ENCODE results near the gene PTCSC3. TPM values are rescaled to one million over a fixed set of nuclear protein-coding genes. Genes with fewer than 3 reads are reported as not detected.
"Not testable (repeated sequence)": the region's sequence is repeated elsewhere in the genome, so short reads cannot be mapped to it uniquely, and the experiment has no call there.

PTCSC3 gene
- total RNA-seq, 1 experiment from 2014 or later: not detected

- in situ Hi-C loops (cut with HindIII; ENCODE audit: low sequenced_read_pairs): no loop called here
Measured at GRCh38 chr14:36177489-36177888, 967 bp upstream of the PTCSC3 start.

GRCh38 chr14:36174767-36175424 is 1.6 kb downstream of the PTCSC3 start:
- no peak for DNase-seq (ENCODE audit: low spot score)
- in situ Hi-C loops (cut with HindIII; ENCODE audit: low sequenced_read_pairs): no loop called here

More at GRCh38 chr14:36177489-36177888, 967 bp upstream of the PTCSC3 start:
- no peak for DNase-seq (ENCODE audit: low spot score)

- in situ Hi-C loops (cut with HindIII; ENCODE audit: low sequenced_read_pairs): no loop called here
- no peak for DNase-seq (ENCODE audit: low spot score)
Measured at GRCh38 chr14:36173161-36173560, 3.4 kb downstream of the PTCSC3 start.

- in situ Hi-C loops (cut with HindIII; ENCODE audit: low sequenced_read_pairs): no loop called here
- no peak for DNase-seq (ENCODE audit: low spot score)
Measured at GRCh38 chr14:36171607-36172006, 4.9 kb downstream of the PTCSC3 start.

- in situ Hi-C loops (cut with HindIII; ENCODE audit: low sequenced_read_pairs): no loop called here
- no peak for DNase-seq (ENCODE audit: low spot score)
Measured at GRCh38 chr14:36167431-36167830, 9.1 kb downstream of the PTCSC3 start.

GRCh38 chr14:36163451-36163850 is 13.1 kb downstream of the PTCSC3 start:
- DNase-seq (ENCODE audit: low spot score): no peak
- in situ Hi-C loops (cut with HindIII; ENCODE audit: low sequenced_read_pairs): no loop called here

GRCh38 chr14:36162267-36162666 is 14.3 kb downstream of the PTCSC3 start:
- DNase-seq (ENCODE audit: low spot score): no peak
- in situ Hi-C loops (cut with HindIII; ENCODE audit: low sequenced_read_pairs): no loop called here

GRCh38 chr14:36161776-36162175 is 14.7 kb downstream of the PTCSC3 start:
- no peak for DNase-seq (ENCODE audit: low spot score)
- in situ Hi-C loops (cut with HindIII; ENCODE audit: low sequenced_read_pairs): no loop called here

- DNase-seq (ENCODE audit: low spot score): no peak
- in situ Hi-C loops (cut with HindIII; ENCODE audit: low sequenced_read_pairs): no loop called here
Measured at GRCh38 chr14:36151335-36151734, 25.2 kb downstream of the PTCSC3 start.

- no peak for DNase-seq (ENCODE audit: low spot score)
- in situ Hi-C loops (cut with HindIII; ENCODE audit: low sequenced_read_pairs): no loop called here
Measured at GRCh38 chr14:36134038-36134437, 42.5 kb downstream of the PTCSC3 start.

- in situ Hi-C loops (cut with HindIII; ENCODE audit: low sequenced_read_pairs): no loop called here
- no peak for DNase-seq (ENCODE audit: low spot score)
Measured at GRCh38 chr14:36132826-36133225, 43.7 kb downstream of the PTCSC3 start.

GRCh38 chr14:36130186-36130585 is 46.3 kb downstream of the PTCSC3 start:
- DNase-seq (ENCODE audit: low spot score): no peak
- in situ Hi-C loops (cut with HindIII; ENCODE audit: low sequenced_read_pairs): no loop called here

- DNase-seq (ENCODE audit: low spot score): no peak
- in situ Hi-C loops (cut with HindIII; ENCODE audit: low sequenced_read_pairs): no loop called here
Measured at GRCh38 chr14:36129181-36129580, 47.3 kb downstream of the PTCSC3 start.

GRCh38 chr14:36113341-36113740 is 63.2 kb downstream of the PTCSC3 start:
- DNase-seq (ENCODE audit: low spot score): no peak
- in situ Hi-C loops (cut with HindIII; ENCODE audit: low sequenced_read_pairs): no loop called here

- no peak for DNase-seq (ENCODE audit: low spot score)
- in situ Hi-C loops (cut with HindIII; ENCODE audit: low sequenced_read_pairs): no loop called here
Measured at GRCh38 chr14:36111822-36112583, 64.5 kb downstream of the PTCSC3 start.

GRCh38 chr14:36105401-36105800 is 71.1 kb downstream of the PTCSC3 start:
- in situ Hi-C loops (cut with HindIII; ENCODE audit: low sequenced_read_pairs): no loop called here
- no peak for DNase-seq (ENCODE audit: low spot score)

GRCh38 chr14:36104258-36104657 is 72.3 kb downstream of the PTCSC3 start:
- DNase-seq (ENCODE audit: low spot score); in situ Hi-C loops (cut with HindIII; ENCODE audit: low sequenced_read_pairs): not testable (repeated sequence)

GRCh38 chr14:36099619-36100018 is 76.9 kb downstream of the PTCSC3 start:
- in situ Hi-C loops (cut with HindIII; ENCODE audit: low sequenced_read_pairs): no loop called here
- no peak for DNase-seq (ENCODE audit: low spot score)

- DNase-seq (ENCODE audit: low spot score): no peak
- in situ Hi-C loops (cut with HindIII; ENCODE audit: low sequenced_read_pairs): no loop called here
Measured at GRCh38 chr14:36097356-36097755, 79.2 kb downstream of the PTCSC3 start.

GRCh38 chr14:36096090-36096489 is 80.4 kb downstream of the PTCSC3 start:
- in situ Hi-C loops (cut with HindIII; ENCODE audit: low sequenced_read_pairs): no loop called here
- no peak for DNase-seq (ENCODE audit: low spot score)

- in situ Hi-C loops (cut with HindIII; ENCODE audit: low sequenced_read_pairs): no loop called here
- DNase-seq (ENCODE audit: low spot score): no peak
Measured at GRCh38 chr14:36094963-36095362, 81.6 kb downstream of the PTCSC3 start.
